Heart left ventricle (tissue), 16 donors: ENCODE measurements around the gene COL28A1. TPM values are rescaled to one million over a fixed set of nuclear protein-coding genes. Genes with fewer than 3 reads are reported as not detected.

Experiments
- ATAC-seq, 4 donors: fragments of 200-7000 bp; cut with Tn5 transposase; one replicate each; pipeline ENCODE4 v1.9.1; 2020 to 2022; ENCODE audit warnings: moderate library complexity in 4 of 4, mild to moderate bottlenecking in 3 of 4, moderate number of reproducible peaks in 1 of 4
- DNase-seq, 5 donors: peaks; one replicate each; pipeline ENCODE4 v3.0.0-alpha.2; 2020
- H3K27ac ChIP-seq, 12 donors: fragments of 200-600 bp; sonication (generic) in 4 of 12; one replicate each; pipeline versions ENCODE4 v1.5.0 to v1.8.0; 2016 to 2022; ENCODE audit warnings: mild to moderate bottlenecking in 2 of 12
- H3K27me3 ChIP-seq, 9 donors: fragments of 200-600 bp; sonication (generic) in 2 of 9; one replicate each; pipeline versions ENCODE4 v1.5.1 to v1.8.0; 2016 to 2022; ENCODE audit warnings: mild to moderate bottlenecking in 3 of 9
- H3K36me3 ChIP-seq, 9 donors: fragments of 200-600 bp; sonication (generic) in 2 of 9; one replicate each; pipeline versions ENCODE4 v1.5.0 to v1.8.0; 2018 to 2022; ENCODE audit warnings: mild to moderate bottlenecking in 2 of 9
- H3K4me1 ChIP-seq, 12 donors: fragments of 200-600 bp; sonication (generic) in 4 of 12; one replicate each; pipeline versions ENCODE4 v1.5.0 to v1.8.0; 2016 to 2022; ENCODE audit warnings: mild to moderate bottlenecking in 3 of 12
- H3K4me3 ChIP-seq, 12 donors: fragments of 200-600 bp; sonication (generic) in 4 of 12; one replicate each; pipeline versions ENCODE4 v1.5.0 to v1.8.0; 2017 to 2022; ENCODE audit warnings: mild to moderate bottlenecking in 9 of 12, moderate library complexity in 4 of 12
- H3K9me3 ChIP-seq, 12 donors: fragments of 200-600 bp; sonication (generic) in 4 of 12; one replicate each; pipeline versions ENCODE4 v1.5.0 to v1.8.0; 2016 to 2022; ENCODE audit warnings: mild to moderate bottlenecking in 1 of 12
- CTCF ChIP-seq, 12 donors: fragments of 200-600 bp; sonication (generic) in 4 of 12; IDR thresholded peaks; one replicate each; pipeline versions ENCODE4 v1.5.0 to v1.8.0; 2018 to 2022; ENCODE audit warnings: antibody characterized with exemption in 12 of 12, mild to moderate bottlenecking in 5 of 12
- POLR2A ChIP-seq, 2 donors: fragments of 450-650 bp; IDR thresholded peaks; one replicate each; pipeline ENCODE4 v1.6.1; 2017; ENCODE audit warnings: antibody characterized with exemption in 2 of 2, mild to moderate bottlenecking in 2 of 2, moderate library complexity in 2 of 2
- WGBS, 4 donors: extraction: QIAGEN DNeasy Blood & Tissue Kit in 2 of 4; methylation state at CpG; one replicate each; pipeline versions ENCODE4 v1.1.5 to v1.1.7; 2013 to 2018; 5-methylcytosine and 5-hydroxymethylcytosine counted together
- intact Hi-C, 10 donors: fragments of 100-400 bp; cut with DNase I; formaldehyde crosslinking; loops; one replicate each; pipeline versions ENCODE4 v1.11.1 to v1.14.2; 2022
- polyA plus RNA-seq, 2 donors: library from polyadenylated mRNA; stranded (reverse); fragments of 200-250 nt; gene quantifications; one replicate each; pipeline ENCODE4 v1.2.3, GENCODE V29; 2013
- total RNA-seq, 9 donors: library from RNA; depleted of rRNA in 2 of 9; stranded (reverse); fragments of >200 nt in 2 of 9; fragmentation: NEBNext Ultra II Directional in 3 of 9; extraction: Animal tissue kit (Norgen Biotek cat#: 25700) in 3 of 9; gene quantifications; one replicate each; pipeline versions ENCODE4 v1.1.0 to v1.2.4, GENCODE V29; 2016 to 2023
- donor health status: ischemic (EF 13 %, LVEDD 7.1; RV severe dilation, severe dysfunction).
- donor health status: healthy with polysubstance abuse.
- donor health status: DM: no; HTN: yes; CAD: no.
- donor health status: DM: no; HTN: no; CAD: no.
- donor health status: ischemic (EF 25% LVEDD 6.9; RV normal size, moderate dysfunction).
- donor health status: ischemic (EF 25% LVEDD 5.7; RV mildly dilated, moderate dysfunction).
- donor health status: healthy.
- donor health status: DM: yes; HTN: yes; CAD: no.
- donor health status: ischemic (EF 35%, LVEDD 5.7; RV mildly dilated, moderate dysfunction).
- donor health status: nonischemic (EF 11% LVEDD 7.7; RV severe dilation, severe dysfunction).
- donor health status: DM: yes; HTN: yes; CAD: no.
- donor health status: PGD.
- donor health status: ischemic (EF 29% LVEDD 5.4; RV normal size, mild dysfunction).
- donor health status: nonischemic (EF 23%, LVEDD 6.1; RV moderate dilation, normal function).

Gene COL28A1
- total and polyA plus RNA-seq, 11 donors, result 0.28 to 4.4 (median 1.2) TPM

DNA sequence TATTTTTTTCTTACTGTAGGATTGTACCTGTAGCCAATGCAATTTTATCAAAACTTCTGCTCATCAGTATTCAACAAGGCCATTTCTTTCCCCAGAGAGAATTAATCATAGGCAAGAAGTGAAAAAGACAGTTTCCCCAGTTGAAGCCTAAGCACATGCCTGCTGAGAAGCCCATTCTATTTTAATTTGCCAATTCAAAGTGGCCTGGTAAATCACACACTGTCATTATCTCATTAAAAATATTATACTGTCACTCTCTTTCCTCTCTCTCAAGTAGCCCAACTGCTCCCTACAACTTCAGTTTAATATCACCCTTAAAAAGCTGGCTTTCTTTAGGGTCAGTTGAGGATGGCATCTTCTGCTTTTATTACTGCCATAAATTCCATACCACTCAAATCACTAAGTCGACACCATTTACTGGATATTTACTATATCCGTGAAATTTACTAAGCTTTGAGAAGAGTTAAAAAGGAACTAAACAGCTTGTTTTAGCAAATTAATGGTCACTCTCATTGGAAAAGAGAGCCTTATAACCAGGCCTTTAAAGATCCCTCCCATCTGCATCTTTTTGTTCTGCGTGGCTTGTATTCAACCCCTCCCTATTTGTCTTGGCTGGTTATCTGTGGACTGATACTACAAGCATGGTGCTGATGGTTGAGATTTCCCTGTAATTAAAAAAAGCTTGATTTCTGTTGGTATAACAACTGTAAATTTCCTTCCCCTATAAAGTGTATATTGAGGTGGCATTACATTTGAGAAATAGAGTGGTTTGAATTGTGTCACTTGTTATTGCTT, 30.6 kb downstream of the COL28A1 start:
- no peaks in the 10 kb centered on the region for H3K27me3 ChIP-seq
- DNase-seq (no peak), ATAC-seq (peak in 1 of 4 donors; percentile 57)
- H3K27ac ChIP-seq, result peak overlapping the region in 1 of 12 donors; percentile 24
- no peaks in the 10 kb centered on the region for H3K36me3 ChIP-seq
- no peak overlapping the region for H3K4me3 ChIP-seq
- H3K9me3 ChIP-seq, result no peaks in the 10 kb centered on the region
- 74 to 76% (median 75%) methylated on average over 3 of the region's 3 CpGs for WGBS, 4 donors
- intact Hi-C loops, result no loop called here
- TF ChIP-seq POLR2A (IDR thresholded peaks at IDR 0.05) (no peak), CTCF (IDR thresholded peaks at IDR 0.05) (no peak)
- H3K4me1 ChIP-seq, result peaks cover 0 to 8% (median 0%) of the 10 kb centered on the region in 12 donors

DNA sequence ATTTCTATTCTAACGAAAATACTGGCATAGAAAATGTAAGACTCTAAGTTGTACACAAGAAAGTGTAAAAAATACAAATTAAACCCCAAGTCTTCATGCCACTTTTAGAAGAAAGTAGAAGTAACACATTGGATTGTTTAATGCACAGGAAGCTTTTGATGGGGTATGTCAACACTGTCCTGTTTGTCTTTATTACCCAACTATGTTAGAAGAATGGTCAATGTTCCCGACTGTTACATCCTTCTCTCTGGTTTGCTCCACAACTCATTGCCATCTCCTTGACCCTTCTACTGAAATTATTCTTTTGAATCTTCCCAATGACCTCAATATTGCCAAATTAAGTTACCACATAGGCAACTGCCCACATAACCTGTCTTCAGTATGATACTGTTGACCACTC, 35.8 kb downstream of the COL28A1 start:
- Histone ChIP-seq H3K27me3 (no peaks in the 10 kb centered on the region), H3K27ac (no peak overlapping the region), H3K9me3 (no peaks in the 10 kb centered on the region), H3K4me1 (peaks cover 0 to 4% (median 0%) of the 10 kb centered on the region in 12 donors), H3K4me3 (no peak overlapping the region), H3K36me3 (no peaks in the 10 kb centered on the region)
- ATAC-seq (no peak), DNase-seq (no peak)
- intact Hi-C loops, result no loop called here
- WGBS, 4 donors, result 74 to 83% (median 79%) methylated on average over 2 of the region's 2 CpGs
- no peak for TF ChIP-seq CTCF (IDR thresholded peaks at IDR 0.05)
- no peak for TF ChIP-seq POLR2A (IDR thresholded peaks at IDR 0.05)

- 47 to 54% (median 50%) methylated on average over 6 of the region's 6 CpGs for WGBS, 4 donors
- no peak for TF ChIP-seq CTCF (IDR thresholded peaks at IDR 0.05)
- no peak for TF ChIP-seq POLR2A (IDR thresholded peaks at IDR 0.05)
- DNase-seq (no peak), ATAC-seq (no peak)
- Histone ChIP-seq H3K27me3 (no peaks in the 10 kb centered on the region), H3K9me3 (no peaks in the 10 kb centered on the region), H3K4me1 (no peaks in the 10 kb centered on the region), H3K36me3 (no peaks in the 10 kb centered on the region), H3K27ac (no peak overlapping the region), H3K4me3 (no peak overlapping the region)
- intact Hi-C loops, result no loop called here
Observed at GRCh38 chr7:7498856-7499255, 36.8 kb downstream of the COL28A1 start.

DNA sequence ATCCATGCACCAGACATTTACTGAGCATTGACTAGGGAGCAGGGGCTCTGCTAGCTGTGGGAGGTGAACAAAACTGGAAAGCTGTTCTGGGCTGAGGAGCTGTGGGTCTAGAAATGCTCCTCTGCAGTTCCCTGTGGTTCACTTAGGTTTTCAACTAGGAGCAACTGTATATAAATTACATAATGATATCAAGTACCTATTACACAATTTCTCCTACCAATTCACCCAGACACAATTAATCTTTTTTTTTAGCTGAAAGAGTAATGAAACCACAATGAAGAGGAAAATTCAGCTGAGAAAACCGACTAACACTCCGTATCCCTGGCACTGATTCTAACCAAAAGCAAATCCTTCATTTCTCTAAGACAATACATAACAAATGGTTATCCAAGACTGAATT, 39.4 kb downstream of the COL28A1 start:
- Histone ChIP-seq H3K4me1 (no peaks in the 10 kb centered on the region), H3K4me3 (no peak overlapping the region), H3K36me3 (no peaks in the 10 kb centered on the region), H3K27ac (no peak overlapping the region), H3K9me3 (no peaks in the 10 kb centered on the region), H3K27me3 (no peaks in the 10 kb centered on the region)
- intact Hi-C loops, result no loop called here
- 75 to 93% (median 85%) methylated on average over 2 of the region's 2 CpGs for WGBS, 4 donors
- DNase-seq (no peak), ATAC-seq (no peak)
- TF ChIP-seq POLR2A (IDR thresholded peaks at IDR 0.05) (no peak), CTCF (IDR thresholded peaks at IDR 0.05) (no peak)
